Astrocyte (in vitro differentiated cells and primary cell): Measurements from ENCODE around the gene MAP1B. TPM values are rescaled to one million over a fixed set of nuclear protein-coding genes. Genes with fewer than 3 reads are reported as not detected.
A peak's percentile ranks its signal among the peaks of the same experiment; 100 is the strongest.

Source experiments
- DNase-seq: peaks from one replicate; pipeline ENCODE4 v3.0.0-alpha.2; 2010; ENCODE audit warnings: low read depth
- FAIRE-seq: peaks from 2 replicates; lab custom pipeline; 2011; peaks lifted over from hg19 to GRCh38; lab: Jason Lieb, UNC
- H2AFZ ChIP-seq: 2 replicates; pipeline ENCODE4 v1.6.0; 2012; ENCODE audit warnings: low read depth, low read length, inconsistent platforms
- H3K27ac ChIP-seq: 2 replicates; pipeline ENCODE4 v1.5.1; 2011; ENCODE audit warnings: low read depth, low read length, inconsistent platforms
- H3K27me3 ChIP-seq: 2 replicates; pipeline ENCODE4 v1.6.0; 2011; ENCODE audit warnings: low read length, inconsistent platforms; ENCODE audit not compliant: insufficient read depth
- H3K36me3 ChIP-seq: 2 replicates; pipeline ENCODE4 v1.5.1; 2011; ENCODE audit warnings: low read length, inconsistent platforms; ENCODE audit not compliant: insufficient read depth
- H3K4me1 ChIP-seq: 2 replicates; pipeline ENCODE4 v1.5.1; 2011; ENCODE audit warnings: low read length, inconsistent platforms; ENCODE audit not compliant: insufficient read depth
- H3K4me2 ChIP-seq: 2 replicates; pipeline ENCODE4 v1.6.0; 2012; ENCODE audit warnings: low read length, inconsistent platforms
- H3K4me3 ChIP-seq: 2 replicates; pipeline ENCODE4 v1.5.1; 2011; ENCODE audit warnings: low read depth, mild to moderate bottlenecking, low read length, inconsistent platforms; ENCODE audit not compliant: insufficient read depth
- H3K79me2 ChIP-seq: 2 replicates; pipeline ENCODE4 v1.6.0; 2012; ENCODE audit warnings: mild to moderate bottlenecking, low read length, inconsistent platforms; ENCODE audit not compliant: insufficient read depth
- H3K9ac ChIP-seq: 2 replicates; pipeline ENCODE4 v1.6.0; 2012; ENCODE audit warnings: mild to moderate bottlenecking, low read length, inconsistent platforms
- H3K9me3 ChIP-seq: 2 replicates; pipeline ENCODE4 v1.5.1; 2012; ENCODE audit warnings: low read depth, mild to moderate bottlenecking, low read length, inconsistent platforms; ENCODE audit not compliant: insufficient read depth
- H4K20me1 ChIP-seq: 2 replicates; pipeline ENCODE4 v1.6.0; 2012; ENCODE audit warnings: low read length, inconsistent platforms; ENCODE audit not compliant: insufficient read depth
- H3K27ac Mint-ChIP-seq: one replicate; pipeline ENCODE4 v1.8.0; 2021; ENCODE audit warnings: mild to moderate bottlenecking, mixed read lengths; ENCODE audit not compliant: unreplicated experiment
- H3K27me3 Mint-ChIP-seq: one replicate; pipeline ENCODE4 v1.8.0; 2021; ENCODE audit warnings: low read depth, mixed read lengths; ENCODE audit not compliant: unreplicated experiment
- H3K36me3 Mint-ChIP-seq: one replicate; pipeline ENCODE4 v1.8.0; 2021; ENCODE audit warnings: low read depth, mixed read lengths; ENCODE audit not compliant: unreplicated experiment
- H3K4me1 Mint-ChIP-seq: one replicate; pipeline ENCODE4 v1.8.0; 2021; ENCODE audit warnings: low read depth, mixed read lengths; ENCODE audit not compliant: unreplicated experiment
- H3K4me3 Mint-ChIP-seq: one replicate; pipeline ENCODE4 v1.8.0; 2021; ENCODE audit warnings: mild to moderate bottlenecking, moderate library complexity, mixed read lengths; ENCODE audit not compliant: unreplicated experiment
- H3K9me3 Mint-ChIP-seq: one replicate; pipeline ENCODE4 v1.8.0; 2021; ENCODE audit warnings: mild to moderate bottlenecking, mixed read lengths; ENCODE audit not compliant: unreplicated experiment
- EZH2 ChIP-seq: IDR thresholded peaks from 2 replicates; pipeline ENCODE4 v1.6.1; 2012; ENCODE audit warnings: mild to moderate bottlenecking, low read length, inconsistent platforms; ENCODE audit not compliant: insufficient read depth
- total RNA-seq: library from RNA; stranded (reverse); gene quantifications from 2 replicates; pipeline ENCODE4 v1.2.1, GENCODE V29; 2021
- TF ChIP-seq, protein P1 (sequence below): IDR thresholded peaks from 2 replicates; pipeline ENCODE4 v1.5.1; 2011; ENCODE audit warnings: low read depth, mild to moderate bottlenecking, inconsistent platforms, low read length, moderate library complexity; ENCODE audit not compliant: insufficient read depth

Gene MAP1B
- total RNA-seq, 1 donor from 2014 or later, result 476 TPM

DNA sequence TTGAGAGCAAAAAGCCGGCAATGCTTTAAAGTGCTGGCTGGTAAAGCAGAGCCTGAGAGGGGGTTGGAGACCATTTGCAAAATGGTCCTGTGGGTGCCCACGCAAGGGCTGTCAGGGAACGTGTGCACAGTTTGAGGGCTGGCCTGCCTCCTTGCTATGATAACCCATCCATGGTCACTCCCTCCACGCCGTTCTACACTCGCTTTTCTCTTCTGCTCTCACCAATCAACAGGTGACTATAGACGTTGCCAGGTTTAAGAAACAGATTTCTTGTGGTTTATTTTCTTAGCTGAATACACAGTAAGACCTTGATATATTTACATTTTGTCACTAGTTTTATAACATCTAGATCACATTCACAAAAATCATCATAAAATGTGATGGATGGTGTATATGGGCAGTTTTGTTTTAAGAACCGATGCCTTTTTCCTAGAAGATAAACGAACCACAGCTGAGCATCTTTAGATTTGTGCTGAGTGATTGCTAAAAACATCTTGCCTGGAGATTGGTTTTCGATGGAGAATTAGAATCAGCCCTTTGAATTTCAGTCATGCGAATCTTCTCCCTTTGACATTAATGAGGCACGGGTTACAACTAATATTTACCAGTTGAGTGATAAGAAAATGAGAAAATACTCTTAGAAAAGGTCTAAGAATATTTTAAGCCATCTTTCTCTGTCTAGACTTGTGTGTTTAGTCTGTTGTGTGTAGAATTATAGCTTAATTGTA, 13.9 kb downstream of the MAP1B start:
- peaks cover 98% of the 10 kb centered on the region for H3K79me2 ChIP-seq

DNA sequence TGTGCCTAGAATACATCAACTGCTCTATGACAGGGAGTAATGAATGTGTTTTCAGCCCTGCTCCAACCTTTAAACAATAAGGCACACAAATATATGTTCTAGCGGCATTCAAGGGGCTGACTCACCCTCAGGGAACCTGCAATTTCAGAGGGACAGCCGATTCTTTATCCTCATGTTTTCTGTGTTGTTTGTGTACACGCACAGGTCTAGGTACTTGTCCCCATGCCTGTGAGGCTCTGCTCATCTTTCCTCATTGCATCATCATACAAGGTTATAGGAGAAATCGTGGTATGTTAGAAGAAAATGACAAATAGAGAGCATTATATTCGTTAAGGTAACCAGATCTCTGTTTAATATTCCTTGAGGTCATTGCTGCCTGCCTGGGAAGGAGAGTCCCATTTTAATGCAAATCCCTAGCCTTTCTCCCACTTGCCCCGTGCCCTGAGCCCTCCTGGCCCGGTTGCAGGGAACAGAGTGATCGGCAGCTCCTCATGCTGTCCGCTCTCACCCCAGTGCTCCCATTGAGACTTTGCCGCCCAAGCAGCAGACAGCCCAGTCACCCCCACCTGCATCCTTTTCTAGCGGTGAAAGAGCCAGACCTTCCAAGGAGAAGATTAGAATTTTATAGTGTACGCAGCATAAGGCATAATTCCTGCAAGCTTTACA, 14.6 kb downstream of the MAP1B start:
- peaks cover 45% of the 10 kb centered on the region for H3K4me1 ChIP-seq
- Mint-ChIP-seq H3K4me1 (peaks cover 42% of the 10 kb centered on the region), H3K9me3 (no peaks in the 10 kb centered on the region), H3K36me3 (peaks cover 27% of the 10 kb centered on the region), H3K27me3 (no peaks in the 10 kb centered on the region), H3K27ac (peak overlapping the region; percentile 16), H3K4me3 (peak overlapping the region; percentile 34)
- H4K20me1 ChIP-seq, result peaks cover 87% of the 10 kb centered on the region
- no peak overlapping the region for H2AFZ ChIP-seq
- H3K27me3 ChIP-seq, result no peaks in the 10 kb centered on the region
- peaks cover 52% of the 10 kb centered on the region for H3K36me3 ChIP-seq
- H3K79me2 ChIP-seq, result peaks cover 98% of the 10 kb centered on the region
- DNase-seq (peak; percentile 44), FAIRE-seq (no peak)
- no peak for TF ChIP-seq EZH2
- TF ChIP-seq, protein P1, sequence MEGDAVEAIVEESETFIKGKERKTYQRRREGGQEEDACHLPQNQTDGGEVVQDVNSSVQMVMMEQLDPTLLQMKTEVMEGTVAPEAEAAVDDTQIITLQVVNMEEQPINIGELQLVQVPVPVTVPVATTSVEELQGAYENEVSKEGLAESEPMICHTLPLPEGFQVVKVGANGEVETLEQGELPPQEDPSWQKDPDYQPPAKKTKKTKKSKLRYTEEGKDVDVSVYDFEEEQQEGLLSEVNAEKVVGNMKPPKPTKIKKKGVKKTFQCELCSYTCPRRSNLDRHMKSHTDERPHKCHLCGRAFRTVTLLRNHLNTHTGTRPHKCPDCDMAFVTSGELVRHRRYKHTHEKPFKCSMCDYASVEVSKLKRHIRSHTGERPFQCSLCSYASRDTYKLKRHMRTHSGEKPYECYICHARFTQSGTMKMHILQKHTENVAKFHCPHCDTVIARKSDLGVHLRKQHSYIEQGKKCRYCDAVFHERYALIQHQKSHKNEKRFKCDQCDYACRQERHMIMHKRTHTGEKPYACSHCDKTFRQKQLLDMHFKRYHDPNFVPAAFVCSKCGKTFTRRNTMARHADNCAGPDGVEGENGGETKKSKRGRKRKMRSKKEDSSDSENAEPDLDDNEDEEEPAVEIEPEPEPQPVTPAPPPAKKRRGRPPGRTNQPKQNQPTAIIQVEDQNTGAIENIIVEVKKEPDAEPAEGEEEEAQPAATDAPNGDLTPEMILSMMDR, result no peak
- H3K27ac ChIP-seq, result peak overlapping the region; percentile 33
- no peaks in the 10 kb centered on the region for H3K9me3 ChIP-seq
- H3K4me3 ChIP-seq, result no peak overlapping the region
- peak overlapping the region; percentile 33 for H3K9ac ChIP-seq
- peak overlapping the region; percentile 33 for H3K4me2 ChIP-seq

More for the DNA sequence above, 13.9 kb downstream of the MAP1B start:
- no peaks in the 10 kb centered on the region for H3K27me3 Mint-ChIP-seq
- Histone ChIP-seq H4K20me1 (peaks cover 89% of the 10 kb centered on the region), H3K27me3 (no peaks in the 10 kb centered on the region), H3K4me1 (peaks cover 45% of the 10 kb centered on the region), H3K9me3 (no peaks in the 10 kb centered on the region), H3K4me2 (peak overlapping the region; percentile 33), H3K9ac (peak overlapping the region; percentile 33), H3K4me3 (no peak overlapping the region), H2AFZ (no peak overlapping the region), H3K27ac (peak overlapping the region; percentile 33), H3K36me3 (peaks cover 56% of the 10 kb centered on the region)
- no peak for TF ChIP-seq EZH2
- TF ChIP-seq, protein P1, result no peak
- FAIRE-seq, result peak; percentile 23
- H3K27ac Mint-ChIP-seq, result no peak overlapping the region
- no peak for DNase-seq
- no peak overlapping the region for H3K4me3 Mint-ChIP-seq
- H3K4me1 Mint-ChIP-seq, result peaks cover 42% of the 10 kb centered on the region
- peaks cover 27% of the 10 kb centered on the region for H3K36me3 Mint-ChIP-seq
- H3K9me3 Mint-ChIP-seq, result no peaks in the 10 kb centered on the region
